ENCODE results near the gene AQP5. TPM values are rescaled to one million over a fixed set of nuclear protein-coding genes. Genes with fewer than 3 reads are reported as not detected.

Gene AQP5
- total and polyA plus RNA-seq, 2 of the 8 experiments (the other 6 are each of a cell fraction or from before 2014, with no cell fraction given), result 2.5 to 3.2 TPM

- Histone ChIP-seq H2BK5ac (ENCODE audit: low read depth, low read length) (no peak overlapping the region), H3K4me3 (ENCODE audit: extremely low read depth in 1 of 4, insufficient read depth in 2 of 4, low read depth in 3 of 4, low read length in 4 of 4) (no peak overlapping the region), H3K27ac (ENCODE audit: low read depth, low read length) (no peak overlapping the region), H4K5ac (ENCODE audit: insufficient read length, low read depth, low read length) (no peak overlapping the region), H4K8ac (ENCODE audit: extremely low read depth, insufficient read depth, low read length) (peak overlapping the region; percentile 9), H2AK5ac (ENCODE audit: low read depth, low read length) (no peak overlapping the region), H3K4ac (replicated peaks; ENCODE audit: insufficient read length, low read depth, low read length) (no peak overlapping the region), H3K36me3 (ENCODE audit: control insufficient read depth in 2 of 4, insufficient read depth in 4 of 4, low read length in 3 of 4) (no peaks in the 10 kb centered on the region), H3K79me1 (ENCODE audit: low read depth, low read length) (no peaks in the 10 kb centered on the region), H3K23ac (ENCODE audit: insufficient read length) (no peak overlapping the region), H3K18ac (ENCODE audit: extremely low read depth, low read length) (no peak overlapping the region), H3K23me2 (ENCODE audit: low read depth, low read length) (peaks cover 6% of the 10 kb centered on the region; the same call in 1 of the 2 replicates), H3K9me3 (ENCODE audit: insufficient read depth in 2 of 2, low read depth in 1 of 2, low read length in 1 of 2) (no peaks in the 10 kb centered on the region), H3K79me2 (ENCODE audit: control insufficient read depth in 1 of 2, insufficient read depth in 2 of 2, low read length in 2 of 2) (no peaks in the 10 kb centered on the region), H2BK12ac (ENCODE audit: low read depth, low read length) (0 out of 2 replicates have a peak overlapping the region, but pooled peaks have one; percentile 27), H2BK15ac (ENCODE audit: low read length) (0 out of 2 replicates have a peak overlapping the region, but pooled peaks have one; percentile 61), H3K14ac (ENCODE audit: insufficient read length) (no peak overlapping the region), H2BK120ac (replicated peaks; ENCODE audit: low read depth, low read length) (no peak overlapping the region), H3K4me2 (ENCODE audit: insufficient read depth in 1 of 2, low read depth in 2 of 2, low read length in 2 of 2) (no peak overlapping the region), H2AFZ (ENCODE audit: low read length) (no peak overlapping the region), H3K56ac (replicated peaks; ENCODE audit: insufficient read length, low read depth, low read length) (no peak overlapping the region), H2BK20ac (ENCODE audit: low read length) (no peak overlapping the region), H4K91ac (replicated peaks; ENCODE audit: insufficient read length, low read length) (no peak overlapping the region), H3K4me1 (replicated peaks in 1 of 4; ENCODE audit: control insufficient read depth in 3 of 4, insufficient read depth in 4 of 4, low read length in 3 of 4) (peaks cover 4 to 26% (median 15%) of the 10 kb centered on the region in 4 experiments), H4K20me1 (replicated peaks in 1 of 2; ENCODE audit: control insufficient read depth in 1 of 2, insufficient read depth in 2 of 2, low read length in 2 of 2) (no peaks in the 10 kb centered on the region), H3K9ac (replicated peaks in 1 of 4; ENCODE audit: extremely low read depth in 1 of 4, low read depth in 3 of 4, low read length in 3 of 4) (no peak overlapping the region), H3K27me3 (replicated peaks in 1 of 4; ENCODE audit: control insufficient read depth in 3 of 4, extremely low read depth in 1 of 4, insufficient read depth in 3 of 4, low read length in 3 of 4) (peaks cover 12 to 58% (median 42%) of the 10 kb centered on the region in 4 experiments)
- FAIRE-seq (no peak), DNase-seq (ENCODE audit: low read depth in 1 of 2, low spot score in 2 of 2) (no peak)
- ChIA-PET CTCF (ENCODE audit: partially characterized antibody) (interaction anchor here (0.9 to 23.0 kb wide), 13 partner anchors 10 to 152 kb away, joined by 3 to 420 read pairs (median 6); partner anchors contain the start of genes AQP2 and ASIC1), POLR2A (ENCODE audit: partially characterized antibody) (no interaction called here)
- WGBS, 2 experiments (ENCODE audit: extremely low coverage in 1 of 2, insufficient coverage in 1 of 2, insufficient read length in 1 of 2, insufficient replicate concordance in 2 of 2, low coverage in 1 of 2, low lambda C conversion rate in 2 of 2, missing lambda C conversion rate in 1 of 2), result 86% methylated on average over 21 of the region's 21 CpGs; no CpG with 5 or more reads in 1 of the 2 experiments
- TF ChIP-seq NANOG (IDR thresholded peaks at IDR 0.05; ENCODE audit: insufficient read depth, low read depth, low read length, poor library complexity, severe bottlenecking) (no peak), CBX8 (IDR thresholded peaks at IDR 0.05; ENCODE audit: borderline replicate concordance, low read depth, low read length) (no peak), SP4 (IDR thresholded peaks at IDR 0.05; ENCODE audit: low read length) (no peak), YY1 (IDR thresholded peaks at IDR 0.05; ENCODE audit: low read depth, low read length) (no peak), SIRT6 (IDR thresholded peaks at IDR 0.05; ENCODE audit: low read length) (no peak), RBBP5 (IDR thresholded peaks at IDR 0.05; ENCODE audit: borderline replicate concordance, low read depth, low read length) (no peak), TCF12 (IDR thresholded peaks at IDR 0.05; ENCODE audit: low read depth, low read length) (no peak)
Measured at GRCh38 chr12:49962861-49963765, 1.4 kb downstream of the AQP5 start.

Measured in H1 (cell line).